ENCODE data around the gene DNAH12. TPM values are rescaled to one million over a fixed set of nuclear protein-coding genes. Genes with fewer than 3 reads are reported as not detected.
A peak's percentile ranks its signal among the peaks of the same experiment; 100 is the strongest.

DNAH12 gene
- total RNA-seq, 6 experiments from 2014 or later = 0.05 to 0.07 (median 0.05) TPM; not detected in 1

DNA sequence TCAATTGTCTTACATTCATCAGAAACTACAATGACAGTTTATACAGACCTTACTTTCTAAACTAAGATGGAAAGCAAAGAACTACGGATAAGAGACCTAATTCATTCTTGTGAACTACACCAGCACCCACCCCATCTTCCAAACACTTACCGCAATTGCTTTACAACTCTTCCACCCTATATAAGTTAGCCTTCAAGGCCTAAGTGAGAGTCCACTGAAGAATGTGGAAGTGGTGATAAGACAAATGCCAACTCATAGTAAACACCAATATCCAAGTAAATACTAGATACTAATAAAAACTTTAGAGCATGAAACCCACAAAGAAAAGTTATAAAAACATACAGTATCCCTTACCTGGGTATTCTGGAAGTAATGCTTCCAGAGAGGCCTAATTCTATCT is 39.4 kb upstream of the DNAH12 start:
- Mint-ChIP-seq H3K36me3 (ENCODE audit: low read depth) (peaks cover 20% of the 10 kb centered on the region; the same call in 1 of the 2 replicates), H3K4me3 (0 out of 2 replicates have a peak overlapping the region, but pooled peaks have one; percentile 10), H3K4me1 (ENCODE audit: low read depth) (peaks cover 39% of the 10 kb centered on the region), H3K27ac (peak overlapping the region; percentile 59), H3K9me3 (no peaks in the 10 kb centered on the region), H3K27me3 (ENCODE audit: insufficient read depth) (no peaks in the 10 kb centered on the region; the same call in none of the 2 replicates)
- no peak for DNase-seq
- TF ChIP-seq, protein P1, sequence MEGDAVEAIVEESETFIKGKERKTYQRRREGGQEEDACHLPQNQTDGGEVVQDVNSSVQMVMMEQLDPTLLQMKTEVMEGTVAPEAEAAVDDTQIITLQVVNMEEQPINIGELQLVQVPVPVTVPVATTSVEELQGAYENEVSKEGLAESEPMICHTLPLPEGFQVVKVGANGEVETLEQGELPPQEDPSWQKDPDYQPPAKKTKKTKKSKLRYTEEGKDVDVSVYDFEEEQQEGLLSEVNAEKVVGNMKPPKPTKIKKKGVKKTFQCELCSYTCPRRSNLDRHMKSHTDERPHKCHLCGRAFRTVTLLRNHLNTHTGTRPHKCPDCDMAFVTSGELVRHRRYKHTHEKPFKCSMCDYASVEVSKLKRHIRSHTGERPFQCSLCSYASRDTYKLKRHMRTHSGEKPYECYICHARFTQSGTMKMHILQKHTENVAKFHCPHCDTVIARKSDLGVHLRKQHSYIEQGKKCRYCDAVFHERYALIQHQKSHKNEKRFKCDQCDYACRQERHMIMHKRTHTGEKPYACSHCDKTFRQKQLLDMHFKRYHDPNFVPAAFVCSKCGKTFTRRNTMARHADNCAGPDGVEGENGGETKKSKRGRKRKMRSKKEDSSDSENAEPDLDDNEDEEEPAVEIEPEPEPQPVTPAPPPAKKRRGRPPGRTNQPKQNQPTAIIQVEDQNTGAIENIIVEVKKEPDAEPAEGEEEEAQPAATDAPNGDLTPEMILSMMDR (IDR thresholded peaks at IDR 0.05) = no peak

DNA sequence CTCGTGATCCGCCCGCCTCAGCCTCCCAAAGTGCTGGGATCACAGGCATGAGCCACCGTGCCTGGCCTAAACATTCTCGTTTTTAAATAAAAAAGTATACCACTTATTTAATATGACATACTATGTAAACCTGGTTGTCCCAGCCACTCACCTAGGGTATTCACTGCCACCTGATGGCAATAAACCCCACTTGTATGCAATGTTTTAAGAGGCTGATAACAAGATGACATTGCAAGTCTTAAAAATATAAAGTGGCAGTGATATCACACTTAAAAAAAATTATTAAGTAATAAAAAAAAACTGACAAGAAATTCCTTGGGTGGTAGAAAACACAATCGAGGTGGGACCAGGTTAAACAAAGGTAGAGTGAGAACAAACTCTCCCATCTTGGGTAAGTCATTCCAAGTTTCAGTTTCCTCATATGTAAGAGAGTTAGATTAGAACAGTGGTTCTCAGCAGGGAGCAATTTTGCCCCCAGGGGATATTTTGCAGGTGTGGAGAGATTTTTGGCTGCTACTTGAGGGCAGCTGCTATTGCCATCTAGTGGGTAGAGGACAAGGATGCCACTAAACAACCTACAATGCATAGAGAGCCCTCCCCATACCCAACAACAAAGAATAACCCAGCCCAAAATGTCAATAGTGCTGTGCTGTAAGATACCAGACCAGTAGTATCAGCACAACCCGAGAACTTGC is 38.5 kb upstream of the DNAH12 start:
- Mint-ChIP-seq H3K4me1 (ENCODE audit: low read depth) (peaks cover 38% of the 10 kb centered on the region), H3K9me3 (no peaks in the 10 kb centered on the region), H3K4me3 (no peak overlapping the region), H3K36me3 (ENCODE audit: low read depth) (peaks cover 25% of the 10 kb centered on the region; the same call in 1 of the 2 replicates), H3K27me3 (ENCODE audit: insufficient read depth) (no peaks in the 10 kb centered on the region; the same call in none of the 2 replicates), H3K27ac (0 out of 2 replicates have a peak overlapping the region, but pooled peaks have one; percentile 39)
- DNase-seq = no peak
- TF ChIP-seq, protein P1 (IDR thresholded peaks at IDR 0.05) = peak; percentile 45; the same call in 1 of the 2 replicates

DNA sequence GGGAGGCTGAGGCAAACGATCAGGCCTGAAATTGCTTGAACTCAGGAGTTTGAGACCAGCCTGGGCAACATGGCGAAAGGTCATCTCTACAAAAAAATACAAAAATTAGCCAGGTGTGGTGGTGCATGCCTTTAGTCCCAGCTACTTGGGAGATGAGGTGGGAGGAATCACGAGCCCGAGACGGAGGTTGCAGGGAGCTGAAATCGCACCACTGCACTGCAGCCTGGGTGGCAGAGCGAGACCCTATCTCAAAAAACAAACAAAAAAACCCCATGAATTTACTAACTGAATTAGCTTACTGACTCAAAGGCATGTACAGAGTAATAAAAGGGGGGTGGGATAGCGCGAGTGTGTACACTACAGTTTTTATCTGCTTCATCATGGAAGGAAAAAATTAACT is 33.7 kb upstream of the DNAH12 start:
- H3K27ac Mint-ChIP-seq = peak overlapping the region; percentile 6; the same call in 1 of the 2 replicates
- no peak overlapping the region for H3K4me3 Mint-ChIP-seq
- no peak for DNase-seq
- H3K36me3 Mint-ChIP-seq (ENCODE audit: low read depth) = peaks cover 34% of the 10 kb centered on the region
- TF ChIP-seq, protein P1 (IDR thresholded peaks at IDR 0.05) = no peak
- H3K27me3 Mint-ChIP-seq (ENCODE audit: insufficient read depth) = peaks cover 15% of the 10 kb centered on the region; the same call in 1 of the 2 replicates
- peaks cover 26% of the 10 kb centered on the region for H3K4me1 Mint-ChIP-seq (ENCODE audit: low read depth)
- H3K9me3 Mint-ChIP-seq = no peaks in the 10 kb centered on the region

DNA sequence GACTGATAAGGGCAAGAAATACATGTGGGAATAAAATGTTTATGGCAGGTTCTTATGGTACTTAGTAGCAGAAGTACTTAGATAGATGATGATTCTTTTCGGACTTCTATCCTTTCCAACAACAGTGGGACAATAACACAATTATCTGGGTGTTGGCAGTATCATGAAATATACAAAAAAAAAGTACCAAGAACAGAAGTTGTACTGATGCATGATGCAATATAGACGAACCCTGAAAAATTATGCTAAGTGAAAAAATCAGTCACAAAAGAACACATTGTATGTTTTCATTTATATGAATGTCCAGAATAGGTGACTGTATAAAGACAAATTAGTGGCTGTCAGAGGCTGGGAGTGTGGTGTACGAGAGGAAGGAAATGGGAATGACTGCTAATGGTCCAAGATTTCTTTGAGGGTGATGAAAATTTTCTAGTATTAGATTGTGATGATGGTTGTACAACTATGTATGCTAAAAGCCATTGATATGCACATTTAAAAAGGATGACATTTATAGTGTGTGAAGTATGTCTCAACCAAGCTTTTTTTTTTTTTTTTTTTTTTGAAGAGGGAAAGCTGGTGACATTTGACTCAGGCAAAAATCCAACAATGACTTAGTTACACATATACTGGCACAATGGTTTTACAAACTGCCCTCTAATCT is 32.0 kb upstream of the DNAH12 start:
- no peak for DNase-seq
- Mint-ChIP-seq H3K27ac (peak overlapping the region; percentile 21), H3K4me1 (ENCODE audit: low read depth) (peaks cover 24% of the 10 kb centered on the region), H3K36me3 (ENCODE audit: low read depth) (peaks cover 41% of the 10 kb centered on the region), H3K4me3 (no peak overlapping the region), H3K27me3 (ENCODE audit: insufficient read depth) (peaks cover 17% of the 10 kb centered on the region; the same call in 1 of the 2 replicates), H3K9me3 (no peaks in the 10 kb centered on the region)
- TF ChIP-seq, protein P1 (IDR thresholded peaks at IDR 0.05) = no peak

DNA sequence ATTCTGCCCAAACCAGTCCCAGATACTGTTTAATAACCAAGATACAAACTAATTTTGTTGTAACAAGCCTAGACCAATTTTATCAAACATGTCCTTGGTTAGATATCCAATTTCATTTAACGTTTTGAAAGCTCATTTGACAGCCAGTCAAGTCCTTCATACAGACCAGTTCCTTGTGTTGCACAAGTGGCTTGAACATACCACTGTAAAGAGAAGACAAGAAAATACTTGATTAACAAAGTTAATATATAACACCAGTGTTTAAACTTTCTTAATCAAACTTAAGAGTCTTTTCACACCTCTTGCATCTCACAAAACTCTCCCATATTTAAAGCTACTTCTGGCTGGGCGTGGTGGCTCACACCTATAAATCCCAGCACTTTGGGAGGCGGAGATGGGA is 28.0 kb upstream of the DNAH12 start:
- no peaks in the 10 kb centered on the region for H3K9me3 Mint-ChIP-seq
- no peak overlapping the region for H3K4me3 Mint-ChIP-seq
- peaks cover 29% of the 10 kb centered on the region for H3K36me3 Mint-ChIP-seq (ENCODE audit: low read depth)

More for the DNA sequence above, 28.0 kb upstream of the DNAH12 start:
- DNase-seq = no peak
- peaks cover 23% of the 10 kb centered on the region; the same call in 1 of the 2 replicates for H3K27me3 Mint-ChIP-seq (ENCODE audit: insufficient read depth)
- peaks cover 14% of the 10 kb centered on the region for H3K4me1 Mint-ChIP-seq (ENCODE audit: low read depth)
- TF ChIP-seq, protein P1 (IDR thresholded peaks at IDR 0.05) = no peak
- no peak overlapping the region for H3K27ac Mint-ChIP-seq

Data from HFFc6 (cell line).